Erythroblast (primary cell): Measurements from ENCODE around the gene COL9A3.

Source experiments
- GATA1 ChIP-seq: IDR thresholded peaks from 2 replicates; pipeline ENCODE4 v1.6.1; 2011; ENCODE audit warnings: low read depth, mild to moderate bottlenecking, control low read depth, low read length, moderate library complexity
- POLR2A ChIP-seq: IDR thresholded peaks from 2 replicates; pipeline ENCODE4 v1.6.1; 2011; ENCODE audit warnings: mild to moderate bottlenecking, low read length

DNA sequence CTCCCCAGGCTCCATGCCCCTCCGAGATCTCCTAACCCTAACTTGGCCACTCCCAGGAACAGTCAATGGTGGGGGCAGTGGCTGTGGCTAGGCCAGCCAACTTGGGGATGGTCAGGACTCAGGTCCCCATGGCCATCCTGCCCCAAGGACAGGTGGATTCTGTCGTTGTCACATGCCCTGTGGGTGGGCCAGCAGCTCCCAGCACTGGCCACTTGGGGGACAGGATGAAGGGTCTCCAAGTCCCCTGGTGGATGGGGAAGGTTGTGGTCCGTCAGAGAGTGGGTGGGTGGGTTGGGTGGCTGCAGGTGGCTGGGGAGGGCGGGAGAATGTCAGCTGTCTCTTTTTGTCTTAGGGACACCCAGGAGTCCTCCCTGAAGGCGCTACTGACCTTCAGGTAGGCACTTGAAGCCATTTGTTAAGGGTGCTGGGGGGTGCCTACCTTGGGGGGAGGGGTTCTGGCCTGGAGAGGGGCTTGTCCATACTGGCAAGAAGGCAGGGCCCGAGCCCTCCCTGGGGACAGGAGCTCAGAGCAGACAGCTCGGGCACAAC is 5.5 kb downstream of the COL9A3 start:
- no peak for TF ChIP-seq POLR2A
- no peak for TF ChIP-seq GATA1
